GM06990 (cell line): ENCODE data around the gene PWWP2B.

ENCODE experiments used
- DNase-seq: peaks from one replicate; pipeline ENCODE4 v3.0.0-alpha.2; 2011; ENCODE audit not compliant: insufficient read length; ENCODE audit errors: extremely low read depth
- H3K27me3 ChIP-seq: replicated peaks from 2 replicates; pipeline ENCODE4 v1.6.0; 2011; ENCODE audit warnings: low read length; ENCODE audit not compliant: control insufficient read depth, insufficient read depth
- H3K36me3 ChIP-seq: 2 replicates; pipeline ENCODE4 v1.5.1; 2011; ENCODE audit warnings: low read length; ENCODE audit not compliant: control insufficient read depth, insufficient read depth
- H3K4me3 ChIP-seq: replicated peaks from 2 replicates; pipeline ENCODE4 v1.5.1; 2011; ENCODE audit warnings: low read depth, mild to moderate bottlenecking, control low read depth, low read length
- TF ChIP-seq, protein P1 (sequence below): IDR thresholded peaks from 2 replicates; pipeline ENCODE4 v1.5.1; 2011; ENCODE audit warnings: low read length, control low read depth, mild to moderate bottlenecking, inconsistent platforms; ENCODE audit not compliant: insufficient read depth, poor library complexity, severe bottlenecking

Gene PWWP2B

DNA sequence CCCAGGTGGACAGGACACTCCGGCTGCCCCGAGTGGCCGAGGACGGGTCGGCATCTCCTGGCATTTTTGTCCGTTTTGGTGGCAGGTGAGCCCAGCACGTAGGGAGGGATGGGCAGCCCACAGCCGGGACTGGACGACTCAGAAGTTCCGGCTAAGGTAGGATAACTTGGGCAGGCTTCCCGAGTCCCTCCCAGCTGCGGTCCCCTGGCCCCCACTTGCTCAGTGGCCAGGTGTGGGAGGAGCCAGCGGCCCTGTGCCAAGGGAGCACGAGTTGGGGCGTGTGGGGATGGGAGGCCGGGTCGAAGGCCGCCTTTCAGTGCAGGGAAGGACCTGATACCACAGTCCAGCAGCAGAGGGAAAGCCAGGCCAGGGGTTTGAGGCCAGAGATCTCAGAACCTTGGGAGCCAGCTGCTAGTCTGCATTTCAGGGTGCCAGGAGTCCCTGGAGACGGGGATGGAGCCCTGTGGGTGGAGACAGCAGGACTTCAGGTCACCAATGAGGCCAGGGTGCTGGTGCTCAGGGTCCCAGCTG, 58.5 kb downstream of the PWWP2B start:
- H3K36me3 ChIP-seq: no peaks in the 10 kb centered on the region
- H3K27me3 ChIP-seq: no peaks in the 10 kb centered on the region; the same call in 1 of the 2 replicates
- no peak for DNase-seq
- no peak overlapping the region for H3K4me3 ChIP-seq
- TF ChIP-seq, protein P1, sequence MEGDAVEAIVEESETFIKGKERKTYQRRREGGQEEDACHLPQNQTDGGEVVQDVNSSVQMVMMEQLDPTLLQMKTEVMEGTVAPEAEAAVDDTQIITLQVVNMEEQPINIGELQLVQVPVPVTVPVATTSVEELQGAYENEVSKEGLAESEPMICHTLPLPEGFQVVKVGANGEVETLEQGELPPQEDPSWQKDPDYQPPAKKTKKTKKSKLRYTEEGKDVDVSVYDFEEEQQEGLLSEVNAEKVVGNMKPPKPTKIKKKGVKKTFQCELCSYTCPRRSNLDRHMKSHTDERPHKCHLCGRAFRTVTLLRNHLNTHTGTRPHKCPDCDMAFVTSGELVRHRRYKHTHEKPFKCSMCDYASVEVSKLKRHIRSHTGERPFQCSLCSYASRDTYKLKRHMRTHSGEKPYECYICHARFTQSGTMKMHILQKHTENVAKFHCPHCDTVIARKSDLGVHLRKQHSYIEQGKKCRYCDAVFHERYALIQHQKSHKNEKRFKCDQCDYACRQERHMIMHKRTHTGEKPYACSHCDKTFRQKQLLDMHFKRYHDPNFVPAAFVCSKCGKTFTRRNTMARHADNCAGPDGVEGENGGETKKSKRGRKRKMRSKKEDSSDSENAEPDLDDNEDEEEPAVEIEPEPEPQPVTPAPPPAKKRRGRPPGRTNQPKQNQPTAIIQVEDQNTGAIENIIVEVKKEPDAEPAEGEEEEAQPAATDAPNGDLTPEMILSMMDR: no peak

DNA sequence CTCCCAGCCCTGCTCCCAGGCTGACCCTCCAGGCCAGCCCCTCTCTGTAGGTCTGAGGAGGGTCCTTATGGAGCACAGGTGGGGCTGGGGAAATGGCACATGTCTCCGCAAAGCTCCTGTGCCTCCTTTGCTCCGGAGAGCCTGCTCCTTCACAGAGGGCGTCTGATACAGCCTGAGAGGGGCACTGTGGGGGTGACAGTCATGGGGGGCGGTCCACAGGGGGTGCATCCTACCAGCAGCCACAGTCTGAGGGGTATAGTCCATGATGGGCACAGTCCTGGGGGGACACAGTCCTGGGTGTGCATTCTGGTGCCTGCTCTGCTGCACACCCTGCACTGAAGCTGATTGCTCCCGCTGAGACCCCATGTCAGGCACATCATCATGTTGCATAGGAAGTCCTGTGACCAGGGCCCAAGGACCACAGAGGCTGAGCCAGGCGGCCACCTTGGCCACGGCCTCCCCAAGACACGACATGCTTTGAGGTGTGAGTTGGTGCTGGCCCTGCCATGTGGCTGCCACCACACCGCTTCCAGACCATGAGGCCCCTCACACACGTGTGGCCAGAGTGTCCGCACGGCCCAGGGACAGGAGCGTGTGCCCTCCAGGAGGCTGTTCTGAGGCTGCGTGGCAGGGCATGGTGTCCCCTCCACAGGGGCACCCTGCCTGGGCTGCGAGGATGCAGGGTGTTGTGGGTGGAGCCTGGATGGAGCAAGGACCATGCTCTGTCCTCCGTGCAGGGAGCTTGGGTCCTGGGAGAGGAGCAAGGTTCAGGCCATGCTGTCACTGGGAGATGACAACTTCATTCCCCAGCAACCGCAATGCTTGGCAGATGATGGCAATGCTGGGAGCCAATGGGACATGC, 59.2 kb downstream of the PWWP2B start:
- Histone ChIP-seq H3K36me3 (no peaks in the 10 kb centered on the region), H3K4me3 (no peak overlapping the region), H3K27me3 (no peaks in the 10 kb centered on the region; the same call in 1 of the 2 replicates)
- DNase-seq: no peak
- TF ChIP-seq, protein P1: no peak

DNA sequence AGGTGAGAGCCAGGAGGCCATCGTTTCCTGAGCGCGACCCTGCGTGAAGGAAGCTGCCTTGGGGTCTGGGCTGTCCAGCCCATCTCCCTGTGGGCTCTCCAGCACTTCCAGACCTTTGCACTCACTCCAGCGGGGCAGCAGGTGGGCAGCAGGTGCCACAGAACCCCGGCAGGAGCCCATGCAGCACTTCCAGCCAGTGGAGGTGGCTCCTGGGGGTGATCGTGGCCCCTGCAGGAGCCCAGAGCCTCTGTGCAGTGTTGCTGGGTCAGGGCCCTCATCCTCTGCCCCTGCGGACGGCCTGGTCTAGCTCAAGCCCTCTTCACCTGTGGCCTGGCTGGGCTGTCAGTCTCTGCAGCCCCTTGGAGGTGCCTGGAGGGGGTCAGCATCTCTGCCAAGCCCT, 59.9 kb downstream of the PWWP2B start:
- Histone ChIP-seq H3K4me3 (no peak overlapping the region), H3K36me3 (no peaks in the 10 kb centered on the region), H3K27me3 (no peaks in the 10 kb centered on the region; the same call in 1 of the 2 replicates)
- TF ChIP-seq, protein P1: no peak
- DNase-seq: no peak

DNA sequence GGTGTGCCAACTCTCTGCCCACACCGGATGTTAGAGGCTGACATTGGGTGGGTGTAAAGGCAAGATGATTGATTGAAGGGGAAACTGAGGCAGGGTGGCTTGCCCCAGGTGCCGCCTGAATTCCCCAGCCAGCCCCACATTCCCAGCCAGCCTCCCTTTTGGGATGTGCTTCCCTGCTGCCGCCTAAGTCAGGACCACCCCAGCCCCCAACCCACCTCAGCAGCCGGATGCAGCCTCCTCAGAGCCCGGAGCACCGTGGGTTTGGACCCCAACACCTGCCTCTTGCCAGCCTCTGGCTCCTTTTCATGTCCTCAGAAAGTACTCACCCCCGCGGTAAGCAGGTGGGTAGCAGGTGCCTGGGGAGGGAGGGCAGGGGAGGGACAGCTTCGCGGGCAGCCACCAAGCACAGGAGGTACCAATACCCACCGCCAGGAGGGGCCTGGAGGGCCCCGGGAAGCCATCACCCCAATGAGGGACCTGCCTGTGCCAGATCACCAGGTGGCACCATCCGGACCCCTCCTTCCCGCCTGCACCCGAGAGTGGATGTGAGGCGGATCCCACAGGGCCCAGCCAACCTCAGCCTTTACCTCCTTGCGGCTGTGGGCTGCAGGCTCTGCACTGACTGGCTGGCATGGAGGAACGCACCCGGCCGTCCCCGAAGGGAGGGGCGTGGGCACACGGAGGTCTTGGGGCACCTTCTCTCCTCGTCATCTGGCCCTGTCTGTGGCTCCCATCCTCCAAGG, 60.5 kb downstream of the PWWP2B start:
- no peak overlapping the region for H3K4me3 ChIP-seq
- DNase-seq: no peak
- H3K36me3 ChIP-seq: no peaks in the 10 kb centered on the region
- TF ChIP-seq, protein P1: no peak
- H3K27me3 ChIP-seq: no peaks in the 10 kb centered on the region; the same call in 1 of the 2 replicates

DNA sequence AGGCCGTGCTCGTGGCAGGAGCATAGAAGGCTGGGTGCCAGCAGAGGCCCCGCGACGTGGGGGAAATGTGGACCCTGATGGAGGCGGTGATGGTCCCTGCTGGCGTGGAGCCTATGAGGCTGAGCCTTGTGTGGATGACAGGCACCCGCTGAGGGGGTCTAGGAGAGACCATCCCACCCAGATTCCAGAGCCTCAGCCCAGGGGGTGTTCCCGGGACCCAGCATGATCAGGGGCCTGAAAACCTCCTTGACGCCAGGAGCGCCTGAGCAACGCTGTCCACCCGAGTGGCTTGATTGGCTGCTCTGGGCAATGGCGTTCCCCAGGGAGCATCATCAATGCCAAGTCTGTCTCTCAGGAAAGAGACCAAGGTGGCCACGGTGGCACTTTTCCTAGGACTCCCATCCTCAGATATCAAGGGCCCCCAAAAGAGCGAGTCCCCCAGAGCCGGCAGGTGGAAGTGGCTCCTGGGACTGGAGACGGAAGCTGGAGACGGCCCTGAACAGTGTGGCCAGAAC, 61.1 kb downstream of the PWWP2B start:
- H3K36me3 ChIP-seq: no peaks in the 10 kb centered on the region
- TF ChIP-seq, protein P1: no peak
- H3K27me3 ChIP-seq: no peaks in the 10 kb centered on the region; the same call in 1 of the 2 replicates
- no peak for DNase-seq
- no peak overlapping the region for H3K4me3 ChIP-seq
